K562 (cell line): ENCODE results near the gene SLC9C2. TPM values are rescaled to one million over a fixed set of nuclear protein-coding genes. Genes with fewer than 3 reads are reported as not detected.

Source experiments
- ARID1B ChIP-seq: fragments of 450-650 bp; IDR thresholded peaks from 2 replicates; pipeline ENCODE4 v1.6.1; 2016; ENCODE audit warnings: antibody characterized with exemption, mild to moderate bottlenecking, inconsistent platforms
- ASH1L ChIP-seq: fragments of 450-650 bp; IDR thresholded peaks from 2 replicates; pipeline ENCODE4 v1.6.1; 2018; ENCODE audit warnings: borderline replicate concordance, mild to moderate bottlenecking, low read depth; ENCODE audit not compliant: partially characterized antibody
- CREB5 ChIP-seq: fragments of 250-450 bp; sonication (Bioruptor Pico); IDR thresholded peaks from 2 replicates; pipeline ENCODE4 v1.5.0; 2020; ENCODE audit warnings: mild to moderate bottlenecking
- HMBOX1 ChIP-seq: sonication (generic); IDR thresholded peaks from 2 replicates; pipeline ENCODE4 v1.6.1; 2016
- HMG20B ChIP-seq: fragments of 250-450 bp; sonication (Bioruptor Pico); IDR thresholded peaks from 2 replicates; pipeline ENCODE4 v1.5.0; 2021; ENCODE audit warnings: mild to moderate bottlenecking
- HNRNPH1 ChIP-seq: fragments of 200-400 bp; formaldehyde crosslinking; optimal IDR thresholded peaks from 2 replicates; pipeline ENCODE3; 2017; ENCODE audit warnings: low read depth, mild to moderate bottlenecking, low read length, moderate library complexity
- KDM4B ChIP-seq, 2 experiments: fragments of 450-650 bp in 1 of 2; sonication (generic) in 1 of 2; IDR thresholded peaks; 2 replicates each; pipeline ENCODE4 v1.6.1; 2016 to 2017; ENCODE audit warnings: borderline replicate concordance in 2 of 2, antibody characterized with exemption in 1 of 2, low read depth in 1 of 2, mild to moderate bottlenecking in 1 of 2
- MXD1 ChIP-seq: fragments of 250-450 bp; sonication (Bioruptor Pico); IDR thresholded peaks from 2 replicates; pipeline ENCODE4 v1.8.0; 2021; ENCODE audit warnings: borderline replicate concordance, mild to moderate bottlenecking, moderate library complexity; ENCODE audit not compliant: poor library complexity, severe bottlenecking
- MXI1 ChIP-seq: IDR thresholded peaks from 2 replicates; pipeline ENCODE4 v1.6.1; 2011; ENCODE audit warnings: low read depth, mild to moderate bottlenecking, improper control_type of control experiment, low read length
- PRPF4 ChIP-seq: fragments of 200-400 bp; formaldehyde crosslinking; IDR thresholded peaks from one replicate; pipeline ENCODE4 v1.6.1; 2017; ENCODE audit warnings: low read length, low read depth, mild to moderate bottlenecking; ENCODE audit not compliant: insufficient read depth, poor library complexity, severe bottlenecking
- PTBP1 ChIP-seq: fragments of 200-400 bp; formaldehyde crosslinking; IDR thresholded peaks from 2 replicates; pipeline ENCODE4 v1.6.1; 2017; ENCODE audit warnings: low read depth, low read length
- PURB ChIP-seq: sonication (generic); formaldehyde crosslinking; IDR thresholded peaks from 2 replicates; pipeline ENCODE4 v1.9.0; 2021; ENCODE audit warnings: low read depth, mild to moderate bottlenecking, missing genetic modification reagents
- SIX5 ChIP-seq, 2 experiments: IDR thresholded peaks; 2 replicates each; pipeline ENCODE4 v1.6.1; 2011; ENCODE audit warnings: low read length in 2 of 2, borderline replicate concordance in 1 of 2, low read depth in 1 of 2, mild to moderate bottlenecking in 1 of 2, moderate library complexity in 1 of 2; ENCODE audit not compliant: insufficient read depth in 1 of 2
- SMARCA4 ChIP-seq: fragments of 450-650 bp; IDR thresholded peaks from 2 replicates; pipeline ENCODE4 v1.6.1; 2016
- SRSF1 ChIP-seq: fragments of 200-400 bp; formaldehyde crosslinking; IDR thresholded peaks from 2 replicates; pipeline ENCODE4 v1.6.1; 2017; ENCODE audit warnings: mild to moderate bottlenecking, low read depth, low read length, moderate library complexity
- SRSF3 ChIP-seq: fragments of 200-400 bp; formaldehyde crosslinking; IDR thresholded peaks from 2 replicates; pipeline ENCODE4 v1.6.1; 2016; ENCODE audit warnings: mild to moderate bottlenecking, low read length, moderate library complexity; ENCODE audit not compliant: insufficient read depth
- TSC22D4 ChIP-seq: fragments of 450-650 bp; IDR thresholded peaks from 2 replicates; pipeline ENCODE4 v1.6.1; 2016; ENCODE audit warnings: missing genetic modification characterization, missing biosample characterization, control low read depth
- UBTF ChIP-seq, 2 experiments: IDR thresholded peaks; 2 replicates each; pipeline ENCODE4 v1.6.1; 2012; ENCODE audit warnings: improper control_type of control experiment in 2 of 2, low read depth in 2 of 2, low read length in 2 of 2, borderline replicate concordance in 1 of 2
- YBX1 ChIP-seq: fragments of 450-650 bp; IDR thresholded peaks from 2 replicates; pipeline ENCODE4 v1.7.1; 2016; ENCODE audit warnings: mild to moderate bottlenecking
- ZNF445 ChIP-seq: fragments of 250-450 bp; sonication (Bioruptor Pico); IDR thresholded peaks from 2 replicates; pipeline ENCODE4 v1.4.0; 2020; ENCODE audit warnings: low read depth, mild to moderate bottlenecking, moderate library complexity
- polyA plus RNA-seq, 8 experiments: library from polyadenylated mRNA; depleted of rRNA in 4 of 8; stranded (reverse) in 5 of 8; unstranded in 3 of 8; fragments of >200 nt; fragmentation: Nextera tagmentation in 2 of 8; fragmentation: Illumina TruSeq in 1 of 8; extraction: Ambion mirVana in 2 of 8; extraction: Trizol in 1 of 8; gene quantifications; 2 replicates each; pipeline versions ENCODE4 v1.2.1 to v1.2.3, GENCODE V29; 2011 to 2014; ENCODE audit warnings: inconsistent platforms in 1 of 8, missing spikeins in 1 of 8
- total RNA-seq, 7 experiments: library from RNA; depleted of rRNA in 6 of 7; stranded (reverse); fragments of >200 nt in 6 of 7; fragmentation: Illumina TruSeq in 2 of 7; extraction: Trizol in 2 of 7; gene quantifications; 2 replicates each; pipeline versions ENCODE4 v1.2.1 to v1.2.3, GENCODE V29; 2011 to 2021; ENCODE audit warnings: low replicate concordance in 1 of 7

Gene SLC9C2
- total and polyA plus RNA-seq, 9 of the 15 experiments (the other 6 are each of a cell fraction or from before 2014, with no cell fraction given) = 0.11 to 0.22 (median 0.15) TPM; not detected in 5

- TF ChIP-seq PURB (CRISPR knock-in tag) = no peak
- TF ChIP-seq HNRNPH1 = no peak
- no peak for TF ChIP-seq YBX1
- TF ChIP-seq KDM4B (IDR thresholded peaks at IDR 0.05; ENCODE audit: borderline replicate concordance in 2 of 2, low read depth in 1 of 2) = no peak
- no peak for TF ChIP-seq MXD1 (CRISPR knock-in tag)
- TF ChIP-seq PTBP1 = no peak
- TF ChIP-seq MXI1 = no peak
- no peak for TF ChIP-seq PRPF4
- TF ChIP-seq SRSF1 = no peak
- no peak for TF ChIP-seq CREB5
- peak; percentile 43; the same call in 1 of the 2 replicates for TF ChIP-seq ARID1B
- TF ChIP-seq HMBOX1 = peak; percentile 78
- TF ChIP-seq TSC22D4 = no peak
- no peak for TF ChIP-seq SIX5 (IDR thresholded peaks at IDR 0.05; ENCODE audit: borderline replicate concordance in 1 of 2, insufficient read depth in 1 of 2, low read depth in 1 of 2, low read length in 2 of 2)
- no peak for TF ChIP-seq ZNF445 (CRISPR knock-in tag)
- no peak for TF ChIP-seq UBTF (IDR thresholded peaks at IDR 0.05; ENCODE audit: borderline replicate concordance in 1 of 2, low read depth in 2 of 2, low read length in 2 of 2)
- TF ChIP-seq SMARCA4 = peak; percentile 45; the same call in 1 of the 2 replicates
- no peak for TF ChIP-seq SRSF3
- TF ChIP-seq ASH1L = peak; percentile 30
- TF ChIP-seq HMG20B (CRISPR knock-in tag) = no peak
Measured at GRCh38 chr1:173603056-173603591, at the start of gene SLC9C2 (continued).
